K562 (cell line): ENCODE data around the gene CASKIN2. TPM values are rescaled to one million over a fixed set of nuclear protein-coding genes. Genes with fewer than 3 reads are reported as not detected.

Source experiments
- ATAC-seq: fragments of 200-7000 bp; cut with Tn5 transposase; 3 replicates; pipeline ENCODE4 v1.9.1; 2020; ENCODE audit warnings: moderate library complexity
- BruUV-seq: library from RNA; stranded (reverse); fragments of 400-500 nt; replicated peaks from 2 replicates; lab custom pipeline; 2021; lab: Mats Ljungman, UMichigan
- CTCF ChIA-PET: fragments of 300-600 bp; formaldehyde crosslinking; extraction: SDS; loops from one replicate; lab custom pipeline; 2021; ENCODE audit warnings: low intra/inter-chr PET ratio; lab: Yijun Ruan, JAX
- POLR2A ChIA-PET: fragments of 300-600, 350-650 bp; sonication (Branson Sonifier 250); formaldehyde crosslinking; extraction: SDS; loops from one replicate; lab custom pipeline; 2021; ENCODE audit warnings: antibody characterized with exemption, inconsistent platforms; lab: Yijun Ruan, JAX
- DNase-seq, 4 experiments: peaks; one replicate each; pipeline versions ENCODE4 v3.0.0 to v3.0.0-alpha.2; 2011 to 2018; ENCODE audit warnings: low spot score in 3 of 4, mixed read lengths in 3 of 4; ENCODE audit errors: extremely low read depth in 1 of 4
- FAIRE-seq: peaks from 2 replicates; lab custom pipeline; 2011; peaks lifted over from hg19 to GRCh38; lab: Jason Lieb, UNC
- H2AFZ ChIP-seq: 2 replicates; pipeline ENCODE4 v1.6.0; 2011; ENCODE audit warnings: low read depth, low read length, control low read depth, inconsistent platforms
- H3K27ac ChIP-seq: fragments of 200-600 bp; 3 replicates; pipeline ENCODE4 v1.8.0; 2011; ENCODE audit warnings: low read depth, mild to moderate bottlenecking, control low read depth, inconsistent platforms, low read length, moderate library complexity, mixed read lengths; ENCODE audit errors: extremely low read depth
- H3K27me3 ChIP-seq, 2 experiments: fragments of 300-600 bp in 1 of 2; 2 replicates in 1 of 2; 3 replicates in 1 of 2; pipeline versions ENCODE4 v1.6.0 to v1.8.0; 2011; ENCODE audit warnings: inconsistent platforms in 2 of 2, low read length in 2 of 2, mild to moderate bottlenecking in 1 of 2, mixed read lengths in 1 of 2, moderate library complexity in 1 of 2; ENCODE audit not compliant: control insufficient read depth in 2 of 2, insufficient read depth in 2 of 2
- H3K36me3 ChIP-seq: fragments of 300-600 bp; 3 replicates; pipeline ENCODE4 v1.8.0; 2011; ENCODE audit warnings: mild to moderate bottlenecking, low read length, inconsistent platforms; ENCODE audit not compliant: control insufficient read depth, insufficient read depth
- H3K4me1 ChIP-seq, 2 experiments: fragments of 200-600 bp in 1 of 2; replicated peaks in 1 of 2; 2 replicates in 1 of 2; 3 replicates in 1 of 2; pipeline versions ENCODE4 v1.5.1 to v1.8.0; 2011; ENCODE audit warnings: inconsistent platforms in 2 of 2, low read length in 2 of 2, mild to moderate bottlenecking in 1 of 2, mixed read lengths in 1 of 2, moderate library complexity in 1 of 2; ENCODE audit not compliant: control insufficient read depth in 2 of 2, insufficient read depth in 2 of 2
- H3K4me2 ChIP-seq: 2 replicates; pipeline ENCODE4 v1.6.1; 2011; ENCODE audit warnings: low read length, control low read depth, inconsistent platforms, mixed read lengths; ENCODE audit not compliant: insufficient read depth
- H3K4me3 ChIP-seq: fragments of 200-600 bp; sonication (generic), shearing (Covaris generic); 2 replicates; pipeline ENCODE4 v1.5.1; 2016; ENCODE audit warnings: control low read depth, inconsistent platforms
- H3K79me2 ChIP-seq: fragments of 200-600 bp; 3 replicates; pipeline ENCODE4 v1.8.0; 2011; ENCODE audit warnings: low read length, inconsistent platforms; ENCODE audit not compliant: control insufficient read depth, insufficient read depth
- H3K9ac ChIP-seq, 2 experiments: 2 replicates each; pipeline versions ENCODE4 v1.6.0 to v1.6.1; 2011; ENCODE audit warnings: low read depth in 2 of 2, low read length in 2 of 2, control low read depth in 1 of 2, inconsistent platforms in 1 of 2, mild to moderate bottlenecking in 1 of 2, mixed read lengths in 1 of 2; ENCODE audit not compliant: insufficient read depth in 1 of 2
- H3K9me1 ChIP-seq: one replicate; pipeline ENCODE4 v1.6.0; 2011; ENCODE audit warnings: inconsistent platforms, mild to moderate bottlenecking, low read length, moderate library complexity; ENCODE audit not compliant: control insufficient read depth, insufficient read depth
- H3K9me3 ChIP-seq: replicated peaks from 2 replicates; pipeline ENCODE4 v1.5.1; 2011; ENCODE audit warnings: low read depth, low read length, inconsistent platforms; ENCODE audit not compliant: control insufficient read depth, insufficient read depth
- H4K20me1 ChIP-seq: replicated peaks from 2 replicates; pipeline ENCODE4 v1.6.1; 2011; ENCODE audit warnings: low read length, inconsistent platforms, mixed read lengths; ENCODE audit not compliant: control insufficient read depth, insufficient read depth
- ASH1L ChIP-seq: fragments of 450-650 bp; IDR thresholded peaks from 2 replicates; pipeline ENCODE4 v1.6.1; 2018; ENCODE audit warnings: borderline replicate concordance, mild to moderate bottlenecking, low read depth; ENCODE audit not compliant: partially characterized antibody
- FOXK1 ChIP-seq: sonication (generic); formaldehyde crosslinking; IDR thresholded peaks from 2 replicates; pipeline ENCODE4 v1.8.0; 2022; ENCODE audit warnings: missing genetic modification reagents, mild to moderate bottlenecking, borderline replicate concordance
- NFRKB ChIP-seq: fragments of 450-650 bp; IDR thresholded peaks from 2 replicates; pipeline ENCODE4 v1.6.1; 2016; ENCODE audit warnings: low read depth
- NR2F6 ChIP-seq: fragments of 450-650 bp; formaldehyde crosslinking; IDR thresholded peaks from 2 replicates; pipeline ENCODE4 v1.4.0; 2020; ENCODE audit warnings: mild to moderate bottlenecking
- NRF1 ChIP-seq, 2 experiments: fragments of 450-650 bp; IDR thresholded peaks in 1 of 2; conservative IDR thresholded peaks in 1 of 2; 2 replicates each; pipeline ENCODE4 v1.6.1; 2014; ENCODE audit warnings: mild to moderate bottlenecking in 2 of 2
- RBM25 ChIP-seq: fragments of 200-400 bp; formaldehyde crosslinking; IDR thresholded peaks from 2 replicates; pipeline ENCODE4 v1.6.1; 2018; ENCODE audit warnings: low read length, low read depth, moderate library complexity; ENCODE audit not compliant: severe bottlenecking
- ZNF780A ChIP-seq: fragments of 250-450 bp; sonication (Bioruptor Pico); IDR thresholded peaks from 2 replicates; pipeline ENCODE4 v1.5.0; 2021; ENCODE audit warnings: mild to moderate bottlenecking
- WGBS: fragments of 100-300 bp; shearing (Covaris generic); methylation state at CpG from one replicate; pipeline ENCODE4 v1.1.6; 2016; ENCODE audit warnings: low coverage, mixed read lengths; ENCODE audit not compliant: insufficient coverage; ENCODE audit errors: missing lambda C conversion rate; 5-methylcytosine and 5-hydroxymethylcytosine counted together
- in situ Hi-C: fragments of 300-500 bp; cut with MboI; formaldehyde crosslinking; loops from 4 replicates; pipeline ENCODE4 v1.15.0; 2018; ENCODE audit warnings: inconsistent platforms, mixed read lengths
- intact Hi-C: fragments of 100-400 bp; cut with micrococcal nuclease; formaldehyde crosslinking; loops from 2 replicates; pipeline ENCODE4 v1.14.2; 2022
- polyA plus RNA-seq, 8 experiments: library from polyadenylated mRNA; depleted of rRNA in 4 of 8; stranded (reverse) in 5 of 8; unstranded in 3 of 8; fragments of >200 nt; fragmentation: Nextera tagmentation in 2 of 8; fragmentation: Illumina TruSeq in 1 of 8; extraction: Ambion mirVana in 2 of 8; extraction: Trizol in 1 of 8; gene quantifications; 2 replicates each; pipeline versions ENCODE4 v1.2.1 to v1.2.3, GENCODE V29; 2011 to 2014; ENCODE audit warnings: inconsistent platforms in 1 of 8, missing spikeins in 1 of 8
- total RNA-seq, 7 experiments: library from RNA; depleted of rRNA in 6 of 7; stranded (reverse); fragments of >200 nt in 6 of 7; fragmentation: Illumina TruSeq in 2 of 7; extraction: Trizol in 2 of 7; gene quantifications; 2 replicates each; pipeline versions ENCODE4 v1.2.1 to v1.2.3, GENCODE V29; 2011 to 2021; ENCODE audit warnings: low replicate concordance in 1 of 7

Gene CASKIN2
- total and polyA plus RNA-seq, 9 of the 15 experiments (the other 6 are each of a cell fraction or from before 2014, with no cell fraction given) = 0.01 to 12.2 (median 2.1) TPM

DNA sequence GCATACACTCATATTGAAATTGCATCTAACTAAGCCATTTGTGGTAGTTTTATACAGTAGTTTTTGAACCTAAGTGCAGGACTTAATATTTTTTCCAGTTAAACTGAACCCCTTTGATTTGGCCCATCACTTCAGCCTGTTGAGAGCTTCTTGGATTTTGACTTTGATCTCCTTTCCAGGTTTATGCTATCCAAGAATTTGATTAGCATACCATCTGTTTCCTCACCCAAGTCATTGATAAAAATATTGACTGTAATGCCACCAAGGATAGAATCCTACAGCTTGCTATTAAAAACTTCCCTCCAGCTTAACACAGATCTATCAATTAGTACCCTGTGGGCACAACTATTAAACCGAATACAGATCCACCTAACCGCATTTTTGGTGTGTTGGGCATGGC is 51.7 kb downstream of the CASKIN2 start:
- no TSS peak for BruUV-seq

DNA sequence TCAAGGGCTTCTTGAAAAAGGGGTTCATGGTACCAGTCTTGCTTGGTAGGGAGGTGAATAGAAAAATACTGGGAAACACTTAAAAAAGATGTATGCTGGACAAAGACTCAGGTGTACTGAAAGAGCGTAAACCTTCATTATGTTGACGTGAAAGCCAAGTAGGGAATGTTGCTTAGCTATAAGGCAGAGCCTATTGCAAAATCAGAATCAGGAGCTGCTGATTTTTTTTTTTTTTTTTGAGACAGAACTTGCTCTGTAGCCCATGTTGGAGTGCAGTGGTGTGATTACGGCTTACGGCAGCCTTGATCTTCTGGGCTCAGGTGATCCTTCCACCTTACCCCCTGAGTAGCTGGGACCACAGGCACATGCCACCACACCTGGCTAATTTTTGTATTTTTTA is 55.0 kb downstream of the CASKIN2 start:
- no peak for ATAC-seq
- no TSS peak for BruUV-seq
- ChIA-PET CTCF (interaction anchor here (0.7 kb wide), 1 partner anchor 77 kb away, joined by 5 read pairs; no protein-coding TSS in a partner anchor), POLR2A (interaction anchor here (0.6 to 1.3 kb wide), 3 partner anchors 14 to 190 kb away, joined by 3 read pairs; no protein-coding TSS in a partner anchor)
- no peaks in the 10 kb centered on the region for H3K9me3 ChIP-seq
- H3K27ac ChIP-seq = no peak overlapping the region
- FAIRE-seq = no peak
- H3K4me2 ChIP-seq = no peak overlapping the region
- no peaks in the 10 kb centered on the region for H3K27me3 ChIP-seq
- no peak overlapping the region for H3K9ac ChIP-seq
- TF ChIP-seq FOXK1 (CRISPR knock-in tag) (no peak), NRF1 (conservative IDR thresholded peaks at IDR 0.05 in 1 of 2, IDR thresholded peaks at IDR 0.05 in 1 of 2) (0 out of 4 replicates have a peak, but pooled peaks of 1 of the 2 experiments have one; percentile 1)
- H2AFZ ChIP-seq = no peak overlapping the region
- no peaks in the 10 kb centered on the region for H3K36me3 ChIP-seq
- DNase-seq = no peak
- no peaks in the 10 kb centered on the region for H3K9me1 ChIP-seq
- H3K4me1 ChIP-seq = peaks cover 16 to 17% of the 10 kb centered on the region in 2 experiments; a peak in 4 of 5 replicates
- H3K4me3 ChIP-seq = no peak overlapping the region
- peaks cover 15% of the 10 kb centered on the region for H3K79me2 ChIP-seq
- intact Hi-C loops = no loop called here
- 87% methylated on average over 4 of the region's 4 CpGs for WGBS
- no peaks in the 10 kb centered on the region for H4K20me1 ChIP-seq
- in situ Hi-C loops = no loop called here

More for the DNA sequence above, 51.7 kb downstream of the CASKIN2 start:
- intact Hi-C loops = no loop called here
- no peak overlapping the region for H3K4me2 ChIP-seq
- H3K9ac ChIP-seq = no peak overlapping the region
- H3K9me1 ChIP-seq = no peaks in the 10 kb centered on the region
- no peaks in the 10 kb centered on the region; the same call in 2 of the 3 replicates for H3K79me2 ChIP-seq
- 68% methylated on average over 2 of the region's 2 CpGs for WGBS
- H3K9me3 ChIP-seq = no peaks in the 10 kb centered on the region
- TF ChIP-seq RBM25 (no peak), NFRKB (no peak), ZNF780A (CRISPR knock-in tag) (no peak), ASH1L (no peak), NR2F6 (no peak)
- TF ChIP-seq, all 486 proteins: peak for 0
- Histone ChIP-seq H2AFZ (no peak overlapping the region), H3K4me3 (no peak overlapping the region), H3K27ac (no peak overlapping the region), H3K27me3 (no peaks in the 10 kb centered on the region), H3K4me1 (peaks cover 3 to 11% of the 10 kb centered on the region in 2 experiments; a peak in 4 of 5 replicates), H3K36me3 (no peaks in the 10 kb centered on the region), H4K20me1 (no peaks in the 10 kb centered on the region)
- POLR2A ChIA-PET = interaction anchor here (0.6 to 1.1 kb wide), 3 partner anchors 12 to 72 kb away, joined by 3 read pairs; no protein-coding TSS in a partner anchor
- FAIRE-seq (no peak), DNase-seq (no peak), ATAC-seq (no peak)
- in situ Hi-C loops = no loop called here
- CTCF ChIA-PET = no interaction called here
